ENCODE results near the gene PLA2G4D. TPM values are rescaled to one million over a fixed set of nuclear protein-coding genes. Genes with fewer than 3 reads are reported as not detected.

The PLA2G4D gene
- total and polyA plus RNA-seq, 4 donors = 0.12 to 0.31 (median 0.15) TPM; not detected in 1

GRCh38 chr15:42087926-42088800 is 6.2 kb downstream of the PLA2G4D start:
- no peak overlapping the region for H3K9ac ChIP-seq (ENCODE audit: insufficient read depth in 1 of 2, low read length in 2 of 2)
- WGBS, 2 donors = 76 to 83% methylated on average over 11 of the region's 11 CpGs
- no peaks in the 10 kb centered on the region for H3K27me3 ChIP-seq (ENCODE audit: control insufficient read depth in 3 of 3, insufficient read depth in 3 of 3, low read length in 2 of 3)
- DNase-seq (no peak), ATAC-seq (ENCODE audit: insufficient read depth, low FRiP score) (no peak)
- no peaks in the 10 kb centered on the region for H3K4me1 ChIP-seq (ENCODE audit: control insufficient read depth in 5 of 5, insufficient read depth in 5 of 5, low read length in 5 of 5)
- H3K36me3 ChIP-seq (ENCODE audit: control insufficient read depth in 4 of 4, insufficient read depth in 4 of 4, low read length in 4 of 4) = no peaks in the 10 kb centered on the region
- H3K27ac ChIP-seq (ENCODE audit: low read depth in 1 of 2, low read length in 1 of 2) = no peak overlapping the region
- no peak overlapping the region for H3K4me3 ChIP-seq
- TF ChIP-seq CTCF (IDR thresholded peaks at IDR 0.05; ENCODE audit: control extremely low read depth, extremely low read depth) = no peak
- H3K9me3 ChIP-seq (ENCODE audit: control insufficient read depth in 4 of 4, insufficient read depth in 3 of 4, low read length in 3 of 4) = no peaks in the 10 kb centered on the region

- no peaks in the 10 kb centered on the region for H3K27me3 ChIP-seq (ENCODE audit: control insufficient read depth in 3 of 3, insufficient read depth in 3 of 3, low read length in 2 of 3)
- DNase-seq (no peak), ATAC-seq (ENCODE audit: insufficient read depth, low FRiP score) (no peak)
- H3K4me1 ChIP-seq (ENCODE audit: control insufficient read depth in 5 of 5, insufficient read depth in 5 of 5, low read length in 5 of 5) = no peaks in the 10 kb centered on the region
- H3K9me3 ChIP-seq (ENCODE audit: control insufficient read depth in 4 of 4, insufficient read depth in 3 of 4, low read length in 3 of 4) = no peaks in the 10 kb centered on the region
- no peak overlapping the region for H3K4me3 ChIP-seq
- no peaks in the 10 kb centered on the region for H3K36me3 ChIP-seq (ENCODE audit: control insufficient read depth in 4 of 4, insufficient read depth in 4 of 4, low read length in 4 of 4)
- WGBS, 2 donors = 94 to 98% methylated on average over 13 of the region's 13 CpGs
- H3K27ac ChIP-seq (ENCODE audit: low read depth in 1 of 2, low read length in 1 of 2) = no peak overlapping the region
- TF ChIP-seq CTCF (IDR thresholded peaks at IDR 0.05; ENCODE audit: control extremely low read depth, extremely low read depth) = no peak
- H3K9ac ChIP-seq (ENCODE audit: insufficient read depth in 1 of 2, low read length in 2 of 2) = no peak overlapping the region
Measured at GRCh38 chr15:42087460-42087859, 6.9 kb downstream of the PLA2G4D start.

GRCh38 chr15:42085721-42086120 is 8.6 kb downstream of the PLA2G4D start:
- Histone ChIP-seq H3K36me3 (ENCODE audit: control insufficient read depth in 4 of 4, insufficient read depth in 4 of 4, low read length in 4 of 4) (no peaks in the 10 kb centered on the region), H3K4me3 (no peak overlapping the region), H3K9me3 (ENCODE audit: control insufficient read depth in 4 of 4, insufficient read depth in 3 of 4, low read length in 3 of 4) (no peaks in the 10 kb centered on the region), H3K9ac (ENCODE audit: insufficient read depth in 1 of 2, low read length in 2 of 2) (no peak overlapping the region), H3K27me3 (ENCODE audit: control insufficient read depth in 3 of 3, insufficient read depth in 3 of 3, low read length in 2 of 3) (peaks cover 0 to 1% (median 0%) of the 10 kb centered on the region in 3 donors), H3K27ac (ENCODE audit: low read depth in 1 of 2, low read length in 1 of 2) (no peak overlapping the region), H3K4me1 (ENCODE audit: control insufficient read depth in 5 of 5, insufficient read depth in 5 of 5, low read length in 5 of 5) (no peaks in the 10 kb centered on the region)
- no peak for ATAC-seq (ENCODE audit: insufficient read depth, low FRiP score)
- 87 to 88% methylated on average over 3 of the region's 3 CpGs for WGBS, 2 donors
- no peak for TF ChIP-seq CTCF (IDR thresholded peaks at IDR 0.05; ENCODE audit: control extremely low read depth, extremely low read depth)
- no peak for DNase-seq

Data from lung (tissue), 12 donors.